ENCODE measurements around the gene CMTM2.
A peak's percentile ranks its signal among the peaks of the same experiment; 100 is the strongest.
"Not testable (repeated sequence)": the region's sequence is repeated elsewhere in the genome, so short reads cannot be mapped to it uniquely, and the experiment has no call there.

CMTM2 gene

GRCh38 chr16:66581246-66581952 is 2.1 kb downstream of the CMTM2 start:
- DNase-seq (ENCODE audit: low read depth in 3 of 3): no peak

DNA sequence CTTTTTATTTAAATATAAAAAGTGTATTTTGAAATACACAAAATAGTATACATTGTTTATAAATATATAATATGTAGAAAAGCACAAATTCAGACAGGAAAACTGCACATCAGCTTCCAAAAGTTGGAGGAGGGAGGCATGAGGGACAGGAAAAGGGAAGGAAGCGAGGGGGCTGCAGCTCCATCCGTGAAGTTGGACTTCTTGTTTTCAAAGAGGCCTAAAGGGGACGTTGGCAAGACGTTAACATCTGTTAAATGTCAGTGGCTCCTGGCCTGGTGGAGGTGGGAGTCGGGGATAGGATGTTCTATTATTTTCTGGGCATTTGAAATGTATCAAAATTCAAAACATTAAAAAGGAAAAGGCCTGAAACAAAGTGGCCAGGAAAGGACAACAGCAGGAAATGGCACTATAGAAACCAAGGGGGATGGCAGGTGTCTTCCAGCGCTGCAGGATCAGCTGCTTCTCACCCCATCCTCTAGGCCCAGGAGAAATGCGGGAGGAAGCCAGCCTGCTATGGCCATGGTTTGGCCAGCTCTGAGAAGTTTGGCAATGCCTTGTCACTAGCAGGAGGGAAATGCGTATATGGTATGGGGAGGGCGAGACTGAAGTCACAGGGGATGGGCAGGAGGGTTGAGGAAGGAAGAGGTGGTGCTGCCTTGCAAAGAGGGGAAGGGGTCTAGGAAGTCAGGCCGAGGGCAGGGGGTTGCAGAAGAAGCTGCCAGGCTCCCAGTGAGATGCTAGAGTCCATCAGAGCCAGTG is 6.4 kb downstream of the CMTM2 start:
- DNase-seq (ENCODE audit: low read depth in 3 of 3): no peak

GRCh38 chr16:66587881-66588600 is 8.8 kb downstream of the CMTM2 start:
- DNase-seq (ENCODE audit: low read depth in 3 of 3): no peak

DNA sequence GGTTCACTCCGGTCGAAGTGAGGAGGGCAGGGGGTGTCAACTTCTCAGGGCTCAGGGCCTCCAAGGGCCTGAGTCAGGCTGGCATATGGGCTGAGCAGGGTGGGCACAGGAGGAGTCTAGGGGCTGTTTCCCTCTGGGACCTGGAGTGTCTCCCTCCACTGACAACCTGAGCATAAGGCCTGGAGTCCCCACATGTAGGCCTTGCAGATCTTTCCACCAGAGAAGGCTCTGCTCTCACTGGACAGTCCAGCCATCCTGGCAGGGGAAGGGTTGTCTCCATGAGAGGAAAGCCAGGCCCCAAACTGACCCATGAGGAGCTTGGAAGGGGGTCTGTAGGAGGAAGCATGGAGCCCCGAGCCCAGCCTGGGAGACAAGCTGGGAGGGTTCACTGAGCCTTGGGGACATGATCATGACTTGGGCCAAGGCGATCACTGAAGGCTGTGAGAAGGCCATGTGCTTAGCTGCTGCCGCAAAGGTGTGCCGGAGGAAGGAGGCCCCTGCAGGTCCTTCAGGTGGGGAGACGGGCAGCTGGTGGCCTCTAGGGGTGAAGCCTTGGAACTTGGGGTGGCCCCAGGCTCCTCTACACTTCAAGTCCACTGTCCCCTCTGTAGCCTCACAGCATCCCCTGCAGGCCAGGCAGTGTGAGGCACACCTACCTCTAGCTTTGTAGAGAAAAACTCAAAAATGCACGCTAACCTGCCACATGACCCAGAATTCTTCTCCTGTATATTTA is 9.9 kb downstream of the CMTM2 start:
- DNase-seq (ENCODE audit: low read depth in 3 of 3): peak in 1 of 3 experiments; percentile 56

DNA sequence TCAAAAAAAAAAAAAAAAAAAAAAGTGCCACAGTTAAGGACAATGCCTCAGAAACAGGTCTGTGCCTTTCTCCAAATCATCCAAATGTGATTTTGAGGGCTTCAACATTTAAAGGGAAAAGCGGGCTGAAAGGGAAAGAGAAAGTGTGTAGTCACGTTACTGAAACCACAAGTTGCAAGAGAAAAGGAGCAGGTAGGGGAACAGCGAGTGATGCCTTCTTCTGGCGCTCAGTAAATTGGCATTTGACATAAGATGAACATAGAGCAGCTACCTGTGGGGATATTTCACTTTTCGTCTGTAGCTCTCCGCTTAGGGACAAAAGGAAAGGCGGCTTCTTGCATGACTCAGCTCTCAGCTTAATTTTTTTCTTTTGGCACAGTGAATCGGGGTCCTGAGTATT is 11.1 kb downstream of the CMTM2 start:
- DNase-seq (ENCODE audit: low read depth in 3 of 3): no peak

DNA sequence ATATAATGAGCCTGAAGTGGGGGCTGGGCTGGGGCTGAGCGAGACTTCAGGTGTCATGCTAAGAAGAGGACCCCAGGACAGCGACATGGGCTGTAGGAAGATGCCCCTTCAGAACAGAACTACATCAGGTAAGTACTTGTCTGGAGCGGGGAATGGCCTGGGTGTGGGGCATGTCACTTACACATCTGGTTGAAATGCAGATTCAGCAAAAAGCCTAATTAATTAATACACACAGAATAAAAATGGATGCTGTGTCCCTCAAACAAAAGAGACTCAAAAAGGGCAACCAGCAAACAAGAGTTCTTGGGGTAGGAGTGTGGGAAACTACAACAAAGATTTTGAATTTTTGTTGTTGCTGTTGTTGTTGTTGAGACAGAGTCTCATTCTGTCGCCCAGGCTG is 11.8 kb downstream of the CMTM2 start:
- DNase-seq (ENCODE audit: low read depth in 3 of 3): no peak

- DNase-seq (ENCODE audit: low read depth in 3 of 3): no peak
Measured at GRCh38 chr16:66592241-66592640, 13.0 kb downstream of the CMTM2 start.

DNA sequence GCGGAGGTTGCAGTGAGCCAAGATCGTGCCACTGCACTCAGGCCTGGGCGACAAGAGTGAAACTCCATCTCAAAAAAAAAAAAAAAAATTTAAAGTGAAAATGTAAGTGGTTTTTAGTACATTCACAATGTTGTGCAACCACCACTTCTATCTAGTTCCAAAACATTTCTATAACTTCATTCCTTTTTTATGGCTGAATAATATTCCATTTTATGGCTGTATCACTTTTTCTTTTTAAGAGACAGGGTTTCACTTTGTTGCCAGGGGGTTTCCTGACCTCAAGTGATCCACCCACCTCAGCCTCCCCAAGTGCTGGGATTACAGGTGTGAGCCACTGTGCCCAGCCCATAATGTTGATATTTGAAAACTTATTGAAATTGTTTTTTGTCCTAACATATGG is 13.6 kb downstream of the CMTM2 start:
- DNase-seq (ENCODE audit: low read depth in 3 of 3): no peak

DNA sequence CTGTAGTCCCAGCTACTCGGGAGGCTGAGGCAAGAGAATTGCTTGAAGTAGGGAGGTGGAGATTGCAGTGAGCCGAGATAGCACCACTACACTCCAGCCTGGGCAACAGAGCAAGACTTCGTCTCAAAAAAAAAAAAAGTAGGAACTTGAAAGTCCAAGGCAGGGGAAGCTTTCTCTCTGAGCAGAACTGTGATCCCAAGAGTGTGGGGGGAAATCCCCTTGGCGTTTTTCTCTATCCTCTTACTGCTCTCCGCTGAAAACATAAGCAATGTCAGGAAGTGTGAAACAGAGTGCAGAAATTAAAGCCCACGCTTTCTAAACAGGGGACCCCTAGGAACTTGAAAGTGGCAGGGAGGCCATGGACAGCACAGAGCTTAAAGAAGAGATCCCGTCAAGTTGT is 15.5 kb downstream of the CMTM2 start:
- DNase-seq (ENCODE audit: low read depth in 3 of 3): no peak

- DNase-seq (ENCODE audit: low read depth in 3 of 3): not testable (repeated sequence)
Measured at GRCh38 chr16:66596559-66596958, 17.3 kb downstream of the CMTM2 start.

- DNase-seq (ENCODE audit: low read depth in 3 of 3): no peak
Measured at GRCh38 chr16:66596986-66597848, 18.0 kb downstream of the CMTM2 start.

DNA sequence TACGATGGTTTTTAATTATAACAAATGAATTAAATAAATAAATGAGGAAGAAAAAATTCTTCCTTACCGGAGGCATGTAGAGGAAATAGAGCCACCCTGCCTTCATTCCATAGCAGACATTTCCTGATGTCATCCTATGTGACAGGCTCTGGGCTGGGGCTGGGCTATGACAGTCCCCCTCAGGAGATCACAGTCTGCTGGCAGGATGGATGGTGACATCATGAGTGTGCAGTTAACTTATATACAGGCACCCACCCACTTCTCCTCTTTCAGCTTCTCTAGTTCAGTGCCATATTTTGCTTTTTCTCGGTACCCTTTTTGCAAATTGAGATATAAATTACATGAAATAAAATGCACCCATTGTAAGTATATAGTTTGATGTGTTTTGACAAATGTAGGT is 18.8 kb downstream of the CMTM2 start:
- DNase-seq (ENCODE audit: low read depth in 3 of 3): no peak

- no peak for DNase-seq (ENCODE audit: low read depth in 3 of 3)
Measured at GRCh38 chr16:66599726-66600125, 20.5 kb downstream of the CMTM2 start.

DNA sequence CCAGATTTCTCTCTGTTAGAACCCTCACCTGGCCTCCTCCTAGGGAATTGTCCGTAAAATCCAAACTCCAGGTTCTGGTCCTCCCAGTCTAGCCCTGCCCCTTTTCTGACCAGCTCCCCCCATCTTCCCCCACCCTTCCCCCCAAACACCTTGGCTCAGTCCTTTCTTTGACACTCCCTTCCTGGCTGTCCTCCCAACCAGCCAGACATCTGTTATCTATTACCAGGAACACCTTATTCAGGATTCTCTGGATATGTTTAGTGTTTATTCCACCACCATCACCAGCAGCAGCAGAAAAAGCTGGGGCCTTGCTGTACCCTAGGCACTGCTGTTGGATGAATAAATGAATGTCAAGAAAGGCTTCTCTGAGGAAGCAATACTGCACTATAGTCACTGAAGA is 21.2 kb downstream of the CMTM2 start:
- no peak for DNase-seq (ENCODE audit: low read depth in 3 of 3)

- no peak for DNase-seq (ENCODE audit: low read depth in 3 of 3)
Measured at GRCh38 chr16:66601471-66601870, 22.2 kb downstream of the CMTM2 start.

GRCh38 chr16:66603537-66604375 is 24.5 kb downstream of the CMTM2 start:
- DNase-seq (ENCODE audit: low read depth in 3 of 3): peak in 2 of 3 experiments; percentile 31 to 64

DNA sequence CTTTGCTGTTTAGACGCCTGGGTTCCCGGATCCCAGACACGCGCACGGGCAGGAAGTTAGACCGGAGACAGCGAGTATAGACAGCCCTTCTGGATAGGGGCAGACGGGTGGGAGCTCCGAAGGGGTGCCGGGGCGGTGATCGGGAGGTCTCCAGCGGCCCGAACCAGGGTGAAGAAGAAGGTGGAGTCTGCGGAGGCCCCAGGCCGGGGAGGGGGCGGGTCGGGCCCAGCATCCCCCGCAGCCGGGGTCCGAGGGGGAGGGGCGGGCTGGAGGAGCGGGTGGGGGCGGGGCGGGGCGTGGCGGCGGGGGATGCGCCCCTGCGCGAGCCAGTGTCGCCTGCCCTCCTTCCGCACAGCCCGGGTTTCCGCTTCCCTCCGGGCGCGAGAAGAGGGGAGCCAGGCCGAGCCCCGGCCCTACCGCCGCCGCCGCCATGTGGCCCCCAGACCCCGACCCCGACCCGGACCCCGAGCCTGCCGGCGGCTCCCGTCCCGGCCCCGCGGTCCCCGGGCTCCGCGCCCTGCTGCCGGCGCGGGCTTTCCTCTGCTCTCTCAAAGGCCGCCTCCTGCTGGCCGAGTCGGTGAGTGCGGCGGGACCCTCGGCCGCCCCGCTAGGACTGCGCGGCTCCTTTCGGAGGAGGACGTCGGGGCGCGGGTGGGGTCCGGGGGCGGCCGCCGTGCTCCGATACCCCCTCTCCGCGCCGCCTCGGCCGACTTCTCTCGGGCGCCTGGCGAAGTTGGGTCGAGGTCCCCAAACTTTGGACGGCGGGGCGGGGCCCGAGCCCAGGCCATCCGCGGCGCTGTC is 25.3 kb downstream of the CMTM2 start, which contains the start of gene CMTM3:
Gene CMTM3, plus strand, starts transcription at position 329 of the 801 bp plus-strand sequence. Its CDS starts 102 bp downstream, at position 431.
- peak; percentile 53 to 74 (median 55) for DNase-seq (ENCODE audit: low read depth in 3 of 3)

GRCh38 chr16:66605177-66605978 is 26.1 kb downstream of the CMTM2 start:
- peak in 1 of 3 experiments; percentile 40 for DNase-seq (ENCODE audit: low read depth in 3 of 3)

Measured in stimulated activated CD4-positive, alpha-beta T cell treated with anti-CD3 and anti-CD28 coated beads, TNF-alpha, amount 100 ng/mL, for 24 hours (primary cell).